ENCODE measurements around the gene LINGO1.

Gene LINGO1

GRCh38 chr15:77589839-77590238 is 42.9 kb downstream of the LINGO1 start:
- DNase-seq: no peak

- DNase-seq: no peak
These were observed 44.6 kb downstream of the LINGO1 start for GRCh38 chr15:77588126-77588525.

GRCh38 chr15:77584691-77585090 is 48.0 kb downstream of the LINGO1 start:
- DNase-seq: no peak

- DNase-seq: no peak
These were observed 48.5 kb downstream of the LINGO1 start for GRCh38 chr15:77584201-77584600.

GRCh38 chr15:77582763-77583162 is 49.9 kb downstream of the LINGO1 start:
- no peak for DNase-seq

- DNase-seq: no peak
These were observed 50.7 kb downstream of the LINGO1 start for GRCh38 chr15:77581896-77582569.

GRCh38 chr15:77580996-77581682 is 51.6 kb downstream of the LINGO1 start:
- no peak for DNase-seq

- DNase-seq: no peak
These were observed 53.1 kb downstream of the LINGO1 start for GRCh38 chr15:77579498-77580188.

GRCh38 chr15:77578641-77579372 is 53.9 kb downstream of the LINGO1 start:
- no peak for DNase-seq

GRCh38 chr15:77577366-77577950 is 55.3 kb downstream of the LINGO1 start:
- no peak for DNase-seq

- DNase-seq: no peak
These were observed 56.2 kb downstream of the LINGO1 start for GRCh38 chr15:77576538-77576937.

GRCh38 chr15:77575203-77575934 is 57.3 kb downstream of the LINGO1 start:
- DNase-seq: no peak

GRCh38 chr15:77574521-77575202 is 58.0 kb downstream of the LINGO1 start:
- DNase-seq: no peak

GRCh38 chr15:77573802-77574201 is 58.9 kb downstream of the LINGO1 start:
- no peak for DNase-seq

- DNase-seq: no peak
These were observed 60.5 kb downstream of the LINGO1 start for GRCh38 chr15:77572186-77572585.

GRCh38 chr15:77571741-77572140 is 61.0 kb downstream of the LINGO1 start:
- no peak for DNase-seq

- DNase-seq: no peak
These were observed 61.5 kb downstream of the LINGO1 start for GRCh38 chr15:77571181-77571580.

- no peak for DNase-seq
These were observed 63.0 kb downstream of the LINGO1 start for GRCh38 chr15:77569729-77570125.

GRCh38 chr15:77568973-77569728 is 63.6 kb downstream of the LINGO1 start:
- no peak for DNase-seq

- DNase-seq: no peak
These were observed 64.4 kb downstream of the LINGO1 start for GRCh38 chr15:77568014-77568972.

Data from CD4-positive, alpha-beta T cell treated with Interleukin-4 for 4 hours (primary cell).